ENCODE measurements around the gene SLC9A9. TPM values are rescaled to one million over a fixed set of nuclear protein-coding genes. Genes with fewer than 3 reads are reported as not detected.
"Not testable (repeated sequence)": the region's sequence is repeated elsewhere in the genome, so short reads cannot be mapped to it uniquely, and the experiment has no call there.

The SLC9A9 gene
- polyA plus RNA-seq, 3 donors = 1.0 to 9.0 (median 8.8) TPM

DNA sequence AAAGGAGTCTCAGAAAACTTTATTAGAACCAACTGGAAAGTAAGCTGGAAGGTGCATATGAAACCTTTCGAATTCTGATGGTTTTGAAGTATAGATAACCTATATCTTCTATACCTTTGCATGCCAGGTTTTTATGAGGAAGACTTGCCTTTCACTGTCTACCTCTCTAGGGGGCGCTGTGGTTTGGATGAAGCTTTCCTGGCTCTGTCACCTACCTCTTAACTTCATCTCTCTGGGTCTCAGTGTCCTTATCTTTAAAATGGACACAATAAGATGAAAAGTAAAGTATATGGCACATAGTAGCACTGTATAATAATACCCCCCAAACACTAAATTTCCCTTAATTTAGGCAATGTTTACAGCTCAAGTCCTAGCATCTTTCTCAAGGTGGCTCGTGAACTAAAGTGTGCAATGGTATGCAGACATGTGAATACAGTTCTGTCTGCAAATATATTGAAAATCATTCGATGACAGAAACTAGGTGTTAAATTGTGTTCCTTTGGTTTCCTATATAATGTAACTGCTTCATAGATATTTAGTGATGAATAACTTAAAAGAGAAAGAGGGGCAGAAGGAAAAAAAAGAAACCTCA is 414.4 kb downstream of the SLC9A9 start:
- WGBS, 3 donors = 68 to 75% (median 75%) methylated on average over 4 of the region's 4 CpGs
- H3K27ac ChIP-seq (ENCODE audit: low read depth, low read length) = no peak overlapping the region

DNA sequence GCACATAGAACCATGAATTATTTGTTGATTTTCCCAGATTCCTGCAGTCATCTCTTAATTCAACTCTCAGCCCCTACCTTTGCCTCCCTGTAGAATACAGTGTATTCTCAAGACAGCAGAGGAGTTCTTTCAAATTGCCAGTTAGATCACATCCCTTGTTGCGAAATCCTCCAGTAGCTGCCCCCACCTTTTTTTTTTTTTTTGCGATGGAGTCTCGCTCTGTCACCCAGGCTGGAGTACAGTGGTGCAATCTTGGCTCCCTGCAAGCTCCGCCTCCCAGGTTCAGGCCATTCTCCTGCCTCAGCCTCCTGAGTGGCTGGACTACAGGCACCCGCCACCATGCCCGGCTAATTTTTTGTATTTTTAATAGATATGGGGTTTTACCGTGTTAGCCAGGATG is 417.0 kb downstream of the SLC9A9 start:
- WGBS, 3 donors = 75 to 95% (median 79%) methylated on average over 7 of the region's 7 CpGs
- H3K27ac ChIP-seq (ENCODE audit: low read depth, low read length) = not testable (repeated sequence)

DNA sequence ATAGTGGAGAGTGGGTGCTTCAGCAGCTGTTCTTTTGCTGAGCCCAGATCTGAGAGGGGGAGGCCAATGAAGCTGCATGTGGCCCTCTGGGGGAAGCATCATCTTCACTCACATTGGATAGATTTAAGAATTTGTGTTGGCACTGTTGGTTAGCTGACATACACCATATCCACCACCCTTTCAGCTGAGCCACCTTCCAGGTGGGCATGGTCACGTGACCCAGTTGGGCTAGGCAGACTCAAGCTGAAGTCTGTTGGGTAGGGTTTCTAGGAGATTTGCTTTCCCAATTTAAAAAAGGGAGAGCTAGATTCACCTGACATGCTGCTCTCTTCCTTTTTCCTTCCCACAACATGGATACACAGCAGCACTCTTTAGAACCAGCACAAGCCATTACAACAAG is 417.7 kb downstream of the SLC9A9 start:
- H3K27ac ChIP-seq (ENCODE audit: low read depth, low read length) = no peak overlapping the region
- WGBS, 3 donors = 95 to 100% (median 100%) methylated on average over 1 of the region's 1 CpG

DNA sequence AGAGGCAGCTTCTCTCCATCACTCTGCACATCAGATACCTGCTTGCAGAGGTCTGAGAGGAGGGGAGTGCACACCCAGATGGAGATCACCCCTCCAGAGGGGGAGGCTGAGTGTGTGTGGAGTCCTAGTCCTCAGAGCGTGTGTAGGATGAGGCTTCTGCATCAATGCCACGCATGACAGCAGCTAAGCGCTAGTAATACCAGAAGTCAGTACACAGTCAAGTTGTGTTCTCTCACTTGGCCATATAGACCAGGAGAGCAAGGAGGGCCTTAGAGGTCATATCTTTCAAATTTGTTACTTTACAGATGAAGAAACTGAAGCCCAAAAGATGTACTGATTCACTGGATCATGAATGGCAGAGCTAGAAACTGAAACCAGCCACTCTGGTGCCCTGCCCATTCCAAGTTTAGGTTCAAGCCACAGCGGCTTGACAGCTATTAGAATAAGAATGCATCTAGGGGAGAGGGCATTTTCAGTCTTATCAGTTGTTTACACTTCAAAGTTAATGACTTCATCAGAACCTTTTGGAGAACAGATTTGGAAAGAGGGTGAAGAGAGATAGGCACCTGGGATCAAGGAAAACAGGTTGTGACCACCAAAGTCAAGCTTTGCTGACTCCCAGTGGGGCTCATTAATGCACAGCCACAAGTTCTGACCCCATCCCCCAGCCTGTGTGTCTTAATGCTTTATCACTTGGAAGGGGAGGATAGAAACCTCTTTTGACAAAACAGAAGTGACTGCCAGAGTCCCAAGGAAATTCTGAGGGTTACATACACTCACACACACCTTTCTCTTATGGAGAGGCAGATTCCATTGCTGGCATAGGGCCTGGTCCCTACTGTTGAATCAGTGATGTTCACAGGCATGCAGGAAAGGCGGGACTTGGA is 418.4 kb downstream of the SLC9A9 start:
- H3K27ac ChIP-seq (ENCODE audit: low read depth, low read length) = no peak overlapping the region
- 80 to 93% (median 91%) methylated on average over 5 of the region's 5 CpGs for WGBS, 3 donors

DNA sequence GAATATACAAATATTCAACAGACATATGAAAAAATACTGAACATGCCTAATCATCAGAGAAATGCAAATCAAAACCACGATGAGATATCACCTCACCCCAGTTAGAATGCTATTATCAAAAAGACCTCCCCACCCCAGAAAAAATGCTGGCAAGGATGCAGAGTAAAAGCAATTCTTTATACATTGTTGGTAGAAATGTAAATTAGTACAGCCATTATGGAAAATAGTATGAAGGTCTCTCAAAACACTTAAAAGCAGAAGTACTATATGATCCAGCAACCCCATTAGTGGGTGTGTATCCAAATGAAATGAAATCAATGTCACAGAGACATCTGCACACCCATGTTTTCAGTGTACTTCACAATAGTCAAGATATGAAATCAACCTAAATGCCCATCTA is 420.0 kb downstream of the SLC9A9 start:
- H3K27ac ChIP-seq (ENCODE audit: low read depth, low read length) = no peak overlapping the region
- 78 to 89% (median 78%) methylated on average over 1 of the region's 1 CpG for WGBS, 3 donors

DNA sequence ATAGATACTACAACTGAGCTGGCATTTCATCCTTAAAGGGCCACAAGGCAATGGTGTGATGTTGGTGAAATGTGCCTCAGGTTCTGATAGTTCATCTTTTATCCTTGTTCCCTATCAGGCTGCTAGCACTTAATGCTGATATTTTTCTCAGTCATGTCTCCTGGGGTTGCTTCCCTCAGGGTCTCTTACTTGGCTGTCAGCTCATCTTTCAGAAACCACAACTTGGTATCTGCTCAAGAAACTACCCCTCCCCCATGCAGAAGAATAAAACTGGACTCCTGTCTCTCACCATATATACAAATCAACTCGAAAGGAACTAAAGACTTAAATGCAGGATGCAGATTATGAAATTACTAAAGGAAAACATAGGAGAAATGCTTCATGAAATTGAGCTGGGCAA is 420.6 kb downstream of the SLC9A9 start:
- no peak overlapping the region for H3K27ac ChIP-seq (ENCODE audit: low read depth, low read length)
- WGBS, 3 donors = 47 to 57% (median 56%) methylated on average over 1 of the region's 1 CpG

DNA sequence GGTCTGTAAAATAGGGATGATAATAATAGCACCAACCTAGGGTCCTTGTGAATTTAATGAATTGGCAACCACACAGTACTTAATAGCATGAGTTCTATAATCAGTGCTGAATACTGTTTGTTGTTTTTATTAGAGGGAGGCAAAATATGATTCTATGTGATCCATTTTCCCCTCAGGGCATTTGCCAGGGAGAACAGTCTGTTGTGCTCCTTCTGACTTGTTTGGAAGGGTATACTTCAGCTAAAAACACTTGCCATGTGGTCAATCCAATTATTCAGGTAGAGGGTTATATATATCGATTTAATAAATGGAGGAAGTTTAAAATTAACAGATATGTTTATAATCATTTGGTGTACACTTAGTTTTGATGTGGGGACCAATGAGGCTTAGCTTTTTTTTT is 423.4 kb downstream of the SLC9A9 start:
- H3K27ac ChIP-seq (ENCODE audit: low read depth, low read length) = no peak overlapping the region
- 91 to 100% (median 97%) methylated on average over 1 of the region's 1 CpG for WGBS, 3 donors

DNA sequence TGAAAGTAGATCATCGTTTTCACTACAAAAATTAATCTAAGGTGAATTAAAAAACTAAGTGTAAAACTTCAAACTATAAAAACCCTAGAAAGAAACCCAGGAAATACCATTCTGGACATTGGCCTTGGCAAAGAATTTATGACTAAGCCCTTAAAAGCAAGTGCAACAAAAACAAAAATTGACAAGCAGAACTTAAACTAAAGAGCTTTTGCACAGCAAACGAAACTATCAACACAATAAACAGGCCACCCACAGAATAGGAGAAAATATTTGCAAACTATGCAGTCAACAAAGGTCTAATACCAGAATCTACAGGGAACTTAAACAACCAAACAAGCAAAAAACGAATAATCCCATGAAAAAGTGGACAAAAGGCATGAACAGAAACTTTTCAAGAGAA is 426.7 kb downstream of the SLC9A9 start:
- no peak overlapping the region for H3K27ac ChIP-seq (ENCODE audit: low read depth, low read length)
- WGBS, 3 donors = 60 to 88% (median 87%) methylated on average over 3 of the region's 3 CpGs

DNA sequence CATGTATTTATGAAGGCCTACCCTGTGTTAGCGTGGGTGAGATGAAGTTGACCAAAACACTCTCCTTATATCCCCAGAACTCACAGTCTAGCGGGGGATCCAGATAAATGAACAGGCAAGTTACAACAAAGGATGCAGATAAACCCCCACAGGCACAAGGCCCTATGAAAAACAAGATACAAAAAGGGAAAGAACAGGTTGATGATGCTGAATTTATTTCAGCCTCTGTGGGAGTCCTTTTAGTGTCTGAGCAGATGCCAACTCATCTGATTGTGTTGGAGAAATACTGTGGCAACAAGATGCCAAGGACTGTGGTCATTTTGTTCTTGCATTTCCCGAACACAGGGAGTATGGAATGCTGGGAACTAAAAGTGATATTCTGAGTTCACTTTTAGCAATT is 428.7 kb downstream of the SLC9A9 start:
- 85 to 94% (median 93%) methylated on average over 3 of the region's 3 CpGs for WGBS, 3 donors
- H3K27ac ChIP-seq (ENCODE audit: low read depth, low read length) = no peak overlapping the region

DNA sequence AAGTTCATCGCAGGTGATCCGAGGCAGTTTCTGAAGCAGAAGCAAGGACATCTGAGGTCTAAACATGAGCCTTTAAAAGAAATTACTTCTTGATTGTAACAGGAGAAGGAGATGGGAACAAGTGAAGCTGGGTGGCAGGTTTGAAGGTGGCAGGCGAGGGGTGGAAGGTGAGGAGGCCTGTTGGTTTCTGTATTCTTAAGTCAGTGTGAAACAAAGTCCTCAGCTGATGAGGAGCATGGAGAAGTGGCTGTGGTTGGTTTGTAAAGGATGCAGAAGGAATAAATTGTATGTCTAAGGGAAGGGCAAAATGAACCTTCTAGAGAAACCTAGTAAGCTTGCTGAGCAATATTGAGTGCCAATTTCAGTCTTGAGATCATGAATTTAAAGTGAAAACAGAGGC is 429.9 kb downstream of the SLC9A9 start:
- H3K27ac ChIP-seq (ENCODE audit: low read depth, low read length) = no peak overlapping the region
- 84 to 98% (median 96%) methylated on average over 3 of the region's 3 CpGs for WGBS, 3 donors

DNA sequence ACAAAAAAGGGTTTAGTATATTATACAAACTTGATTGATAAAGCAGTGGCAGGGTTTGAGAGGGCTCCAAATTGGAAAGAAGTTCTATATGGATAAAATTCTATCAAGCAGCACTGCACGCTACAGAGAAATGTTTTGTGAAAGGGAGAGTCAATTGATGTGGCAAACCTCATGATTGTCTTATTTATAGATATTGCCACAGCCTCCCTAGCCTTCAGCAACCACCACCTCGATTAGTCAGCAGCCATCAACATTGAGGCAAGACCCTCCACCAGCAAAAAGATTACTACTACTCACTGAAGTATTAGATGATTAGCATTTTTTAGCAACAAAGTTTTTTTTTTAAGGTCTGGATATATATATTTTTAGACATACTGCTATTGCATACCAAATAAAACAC is 432.0 kb downstream of the SLC9A9 start:
- 84 to 90% (median 90%) methylated on average over 2 of the region's 2 CpGs for WGBS, 3 donors
- H3K27ac ChIP-seq (ENCODE audit: low read depth, low read length) = no peak overlapping the region

DNA sequence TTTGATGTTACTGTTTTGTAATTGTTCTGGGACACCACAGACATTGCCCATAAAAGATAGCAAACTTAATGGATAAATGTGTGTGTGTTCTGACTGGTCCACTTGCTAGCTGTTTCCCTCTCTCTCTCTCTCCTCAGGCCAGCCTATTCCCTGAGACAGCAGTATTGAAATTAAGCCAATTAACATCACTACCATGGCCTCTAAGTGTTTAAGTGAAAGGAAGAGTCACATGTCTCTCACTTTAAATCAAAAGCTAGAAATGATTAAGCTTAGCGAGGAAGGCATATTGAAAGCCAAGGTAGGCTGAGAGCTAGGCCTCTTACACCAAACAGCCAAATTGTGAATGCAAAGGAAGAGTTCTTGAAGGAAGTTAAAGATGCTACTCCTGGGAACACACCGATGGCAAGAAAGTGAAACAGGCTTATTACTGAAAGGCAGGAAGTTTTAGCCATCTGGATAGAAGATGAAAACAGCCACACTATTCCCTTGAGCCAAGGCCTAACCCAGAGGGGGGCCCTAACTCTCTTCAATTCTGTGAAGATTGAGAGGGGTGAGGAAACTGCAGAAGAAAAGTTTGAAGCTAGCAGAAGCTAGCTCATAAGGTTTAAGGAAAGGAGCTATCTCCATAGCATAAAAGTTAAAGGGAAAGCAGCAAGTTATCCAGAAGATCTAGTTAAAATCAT is 433.6 kb downstream of the SLC9A9 start:
- H3K27ac ChIP-seq (ENCODE audit: low read depth, low read length) = no peak overlapping the region
- WGBS, 3 donors = 51 to 67% (median 64%) methylated on average over 2 of the region's 2 CpGs

DNA sequence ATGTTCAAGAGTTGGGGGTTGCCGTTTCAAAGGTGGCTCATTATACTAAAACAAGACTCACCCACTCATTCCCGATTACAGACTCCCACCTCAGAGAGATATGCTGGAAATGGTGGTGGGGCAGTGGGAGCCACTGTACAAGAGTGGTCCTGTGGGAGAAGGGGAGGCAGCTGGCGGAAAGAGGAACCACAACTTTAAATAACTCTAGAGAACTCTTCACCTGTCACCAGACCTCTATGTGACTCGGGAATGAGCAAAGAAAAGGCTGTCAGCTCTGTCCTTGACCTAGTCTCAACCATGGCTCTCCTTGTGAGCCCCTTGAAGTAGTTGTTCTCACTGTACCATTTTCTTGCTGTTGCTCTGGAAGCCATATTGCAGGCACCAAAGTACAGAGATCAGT is 434.9 kb downstream of the SLC9A9 start:
- H3K27ac ChIP-seq (ENCODE audit: low read depth, low read length) = no peak overlapping the region
- WGBS, 3 donors = 59 to 78% (median 63%) methylated on average over 4 of the region's 4 CpGs

DNA sequence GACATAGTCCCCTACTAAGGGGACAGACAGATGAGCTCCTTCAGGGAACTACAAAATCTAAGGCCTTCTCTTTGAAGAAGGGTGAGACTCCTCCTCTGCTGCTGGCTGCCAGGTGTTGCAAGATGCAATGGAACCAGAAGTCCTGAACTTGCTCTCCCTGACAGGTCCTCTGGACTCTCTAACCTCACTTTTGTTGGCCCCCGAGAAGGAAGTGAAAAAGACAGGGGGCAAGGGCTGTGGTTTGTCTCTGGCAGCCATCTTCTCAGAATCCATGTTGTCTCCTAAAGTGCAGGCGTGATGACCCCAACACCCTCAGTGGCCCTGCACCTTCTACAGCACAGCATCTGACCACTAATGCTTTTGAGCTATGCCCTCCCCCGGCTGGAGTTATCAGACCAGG is 436.2 kb downstream of the SLC9A9 start:
- 82 to 95% (median 86%) methylated on average over 3 of the region's 3 CpGs for WGBS, 3 donors
- no peak overlapping the region for H3K27ac ChIP-seq (ENCODE audit: low read depth, low read length)

DNA sequence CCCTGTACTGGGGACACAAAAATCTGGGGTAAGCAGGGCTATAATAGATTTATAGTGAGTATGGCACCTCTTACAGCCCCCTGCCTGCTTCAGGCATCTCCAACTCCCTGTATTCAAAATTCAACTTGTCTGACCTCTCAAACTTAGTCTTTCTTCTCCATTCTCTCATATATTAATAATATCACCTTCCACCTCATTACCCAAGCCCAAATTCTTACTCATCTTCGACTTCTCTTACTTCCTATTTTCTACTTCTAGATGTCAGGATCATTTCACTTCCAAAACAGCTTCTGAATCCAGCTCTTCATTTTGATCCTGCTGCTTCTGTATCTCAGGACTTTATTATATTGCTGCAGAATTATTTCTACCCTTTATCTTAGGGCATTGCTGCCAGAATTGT is 438.0 kb downstream of the SLC9A9 start:
- WGBS, 3 donors = 43 to 78% (median 68%) methylated on average over 1 of the region's 1 CpG
- no peak overlapping the region for H3K27ac ChIP-seq (ENCODE audit: low read depth, low read length)

DNA sequence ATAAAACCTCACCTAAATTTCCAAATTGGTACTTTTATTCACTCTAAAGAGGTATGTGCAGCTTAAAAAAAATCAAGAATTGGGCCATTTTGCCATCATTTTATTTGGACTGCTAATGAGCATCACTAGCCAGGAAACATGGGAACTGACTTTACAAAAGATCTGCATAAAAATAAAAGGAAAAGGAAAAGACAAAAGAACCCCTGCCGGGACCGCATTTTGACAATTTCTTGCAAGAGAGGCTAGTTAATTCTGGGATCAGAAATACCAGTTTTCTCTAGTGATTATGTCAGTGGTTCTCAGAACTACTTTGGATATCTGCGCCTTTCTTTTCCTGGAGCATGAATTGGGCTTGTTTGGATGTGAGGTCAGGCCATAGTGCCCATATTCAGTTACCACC is 439.5 kb downstream of the SLC9A9 start:
- WGBS, 3 donors = 87 to 96% (median 95%) methylated on average over 3 of the region's 3 CpGs
- H3K27ac ChIP-seq (ENCODE audit: low read depth, low read length) = no peak overlapping the region

DNA sequence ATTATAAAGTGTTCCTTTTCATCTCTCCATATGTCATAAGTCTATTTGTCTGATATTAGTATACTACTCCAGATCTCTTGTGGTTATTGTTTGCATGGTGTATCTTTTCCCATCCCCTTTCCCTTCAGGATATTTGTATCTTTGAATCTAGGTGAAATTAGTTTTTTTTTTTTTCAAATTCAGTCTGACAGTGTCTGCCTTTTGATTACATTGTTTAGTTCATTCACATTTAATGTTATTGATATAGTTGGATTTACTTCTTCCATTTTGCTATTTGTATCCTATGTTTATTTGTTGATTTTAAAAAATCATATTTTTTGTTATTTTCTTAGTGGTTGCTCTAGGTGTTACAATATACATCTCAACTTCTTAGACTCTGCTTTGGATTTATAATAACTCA is 445.7 kb downstream of the SLC9A9 start:
- H3K27ac ChIP-seq (ENCODE audit: low read depth, low read length) = no peak overlapping the region

DNA sequence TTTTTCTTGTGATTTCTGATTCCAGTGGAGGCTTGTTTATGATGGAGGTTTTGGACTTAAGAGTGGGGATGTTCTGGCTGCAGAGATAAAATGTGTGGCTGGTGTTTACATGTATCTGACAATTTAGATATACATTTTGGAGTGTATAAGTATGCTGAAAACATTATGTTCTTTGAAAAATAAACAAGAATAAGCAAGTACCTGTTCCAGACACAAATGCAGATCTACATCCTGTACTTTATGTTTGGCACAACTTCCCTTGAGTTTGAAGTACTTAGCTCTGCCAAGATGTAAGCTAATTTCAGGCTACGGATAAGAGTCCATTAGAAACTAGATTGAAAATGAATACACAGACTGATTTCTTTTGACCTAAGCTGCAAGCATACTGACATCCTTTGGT is 451.5 kb downstream of the SLC9A9 start:
- 66 to 82% (median 71%) methylated on average over 1 of the region's 1 CpG for WGBS, 3 donors
- H3K27ac ChIP-seq (ENCODE audit: low read depth, low read length) = no peak overlapping the region

DNA sequence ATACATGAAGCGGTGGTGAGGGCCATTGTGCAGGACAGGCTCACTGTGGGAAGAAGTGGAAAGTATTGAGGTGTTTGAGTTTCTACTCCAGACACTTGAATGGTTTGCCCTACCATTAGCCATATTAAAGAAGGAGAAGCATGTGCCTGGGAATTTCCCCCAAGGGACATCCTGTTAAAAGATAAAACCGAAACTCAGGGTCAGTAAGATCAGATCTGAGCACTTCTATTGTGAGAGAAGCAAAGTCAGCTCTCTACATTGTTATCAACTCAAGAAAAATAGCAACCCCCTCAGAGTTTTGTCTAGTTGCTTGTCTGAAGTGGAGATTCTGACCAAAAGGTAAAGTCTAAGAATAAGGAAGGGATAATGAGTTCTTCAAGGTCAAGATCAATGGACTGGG is 458.9 kb downstream of the SLC9A9 start:
- WGBS, 3 donors = 85 to 89% (median 88%) methylated on average over 2 of the region's 2 CpGs

DNA sequence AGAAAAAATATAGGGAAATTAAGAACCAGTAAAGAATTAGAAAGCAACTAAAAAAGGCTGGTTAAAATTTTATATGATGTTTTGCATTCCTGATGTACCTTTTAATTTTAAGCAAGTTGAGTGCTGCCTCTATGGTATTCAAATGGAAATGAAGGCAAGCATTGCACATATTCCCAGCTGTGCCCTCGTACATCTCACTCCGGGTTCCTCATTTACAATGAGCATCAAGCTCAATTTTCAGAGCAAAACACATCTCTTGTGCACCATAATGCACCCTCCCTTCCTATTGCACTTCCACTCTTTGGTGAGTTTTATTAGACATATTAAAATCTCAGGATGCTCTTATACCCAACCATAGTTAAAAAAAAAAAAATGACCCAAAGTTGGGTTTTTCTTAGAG is 460.8 kb downstream of the SLC9A9 start:
- H3K27ac ChIP-seq (ENCODE audit: low read depth, low read length) = no peak overlapping the region
- 87 to 100% (median 98%) methylated on average over 2 of the region's 2 CpGs for WGBS, 3 donors

More for the DNA sequence above, 458.9 kb downstream of the SLC9A9 start:
- H3K27ac ChIP-seq (ENCODE audit: low read depth, low read length) = no peak overlapping the region

All from adipose tissue (tissue), 3 donors.